SK-N-MC (cell line): Measurements from ENCODE around the gene SSC4D.
A peak's percentile ranks its signal among the peaks of the same experiment; 100 is the strongest.
"Not testable (repeated sequence)": the region's sequence is repeated elsewhere in the genome, so short reads cannot be mapped to it uniquely, and the experiment has no call there.

Experiments used
- DNase-seq: peaks from one replicate; pipeline ENCODE4 v3.0.0-alpha.2; 2011; ENCODE audit warnings: low read depth, low spot score
- H3K27ac ChIP-seq: fragments of 200-600 bp; sonication (generic); 2 replicates; pipeline ENCODE4 v1.5.1; 2016; ENCODE audit warnings: mixed run types
- H3K36me3 ChIP-seq: fragments of 200-600 bp; sonication (generic); 2 replicates; pipeline ENCODE4 v1.6.1; 2017; ENCODE audit warnings: antibody characterized with exemption, low read length, mixed read lengths; ENCODE audit not compliant: insufficient read depth
- H3K4me3 ChIP-seq: fragments of 200-600 bp; sonication (generic); 2 replicates; pipeline ENCODE4 v1.5.1; 2016
- H3K9ac ChIP-seq: fragments of 200-600 bp; sonication (generic); 2 replicates; pipeline ENCODE4 v1.8.0; 2017; ENCODE audit warnings: mixed run types, mixed read lengths; ENCODE audit not compliant: insufficient read length
- H3K9me3 ChIP-seq: fragments of 200-600 bp; sonication (generic); 2 replicates; pipeline ENCODE4 v1.6.1; 2017; ENCODE audit warnings: low read depth, mild to moderate bottlenecking, antibody characterized with exemption, low read length, moderate library complexity, mixed read lengths
- EZH2 ChIP-seq: fragments of 200-600 bp; sonication (generic); IDR thresholded peaks from one replicate; pipeline ENCODE4 v1.6.1; 2017; ENCODE audit warnings: antibody characterized with exemption
- FOXP2 ChIP-seq: optimal IDR thresholded peaks from 2 replicates; pipeline ENCODE3; 2011; ENCODE audit warnings: mild to moderate bottlenecking, moderate library complexity; ENCODE audit not compliant: insufficient read depth; ENCODE audit errors: extremely low read length, control extremely low read depth
- POLR2AphosphoS5 ChIP-seq: IDR thresholded peaks from 2 replicates; pipeline ENCODE4 v1.6.1; 2012; ENCODE audit warnings: mild to moderate bottlenecking, low read depth, low read length, borderline replicate concordance

Gene SSC4D

GRCh38 chr7:76377186-76377918 is 32.1 kb downstream of the SSC4D start:
- TF ChIP-seq POLR2AphosphoS5: no peak
- no peak for TF ChIP-seq EZH2
- no peak for DNase-seq
- H3K4me3 ChIP-seq: no peak overlapping the region

DNA sequence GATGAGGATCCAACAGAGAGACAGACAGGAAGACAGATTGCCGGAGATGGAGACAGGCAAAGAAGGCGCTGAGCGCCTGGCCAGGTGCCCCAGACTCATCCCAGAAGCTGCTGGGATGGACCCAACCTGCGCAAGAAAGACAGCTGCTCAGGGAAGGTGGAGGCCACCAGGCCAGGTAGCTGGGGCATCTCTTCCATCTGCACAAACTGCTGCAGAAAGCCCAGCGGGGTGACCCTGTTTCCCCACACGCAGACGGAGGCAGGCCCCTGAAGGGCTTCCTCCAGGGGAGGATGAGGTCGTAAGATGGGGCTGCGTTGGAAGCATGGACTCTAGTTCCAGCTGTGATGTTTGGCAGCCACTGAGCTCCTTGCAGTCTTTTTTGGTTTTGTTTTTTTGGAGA is 34.2 kb downstream of the SSC4D start:
- no peak overlapping the region for H3K27ac ChIP-seq
- H3K9ac ChIP-seq: no peak overlapping the region
- DNase-seq: no peak
- no peak for TF ChIP-seq FOXP2
- H3K36me3 ChIP-seq: no peaks in the 10 kb centered on the region
- no peaks in the 10 kb centered on the region for H3K9me3 ChIP-seq
- no peak overlapping the region for H3K4me3 ChIP-seq

More at GRCh38 chr7:76377186-76377918, 32.1 kb downstream of the SSC4D start:
- H3K36me3 ChIP-seq: no peaks in the 10 kb centered on the region
- no peak overlapping the region for H3K9ac ChIP-seq
- no peaks in the 10 kb centered on the region for H3K9me3 ChIP-seq
- H3K27ac ChIP-seq: no peak overlapping the region

DNA sequence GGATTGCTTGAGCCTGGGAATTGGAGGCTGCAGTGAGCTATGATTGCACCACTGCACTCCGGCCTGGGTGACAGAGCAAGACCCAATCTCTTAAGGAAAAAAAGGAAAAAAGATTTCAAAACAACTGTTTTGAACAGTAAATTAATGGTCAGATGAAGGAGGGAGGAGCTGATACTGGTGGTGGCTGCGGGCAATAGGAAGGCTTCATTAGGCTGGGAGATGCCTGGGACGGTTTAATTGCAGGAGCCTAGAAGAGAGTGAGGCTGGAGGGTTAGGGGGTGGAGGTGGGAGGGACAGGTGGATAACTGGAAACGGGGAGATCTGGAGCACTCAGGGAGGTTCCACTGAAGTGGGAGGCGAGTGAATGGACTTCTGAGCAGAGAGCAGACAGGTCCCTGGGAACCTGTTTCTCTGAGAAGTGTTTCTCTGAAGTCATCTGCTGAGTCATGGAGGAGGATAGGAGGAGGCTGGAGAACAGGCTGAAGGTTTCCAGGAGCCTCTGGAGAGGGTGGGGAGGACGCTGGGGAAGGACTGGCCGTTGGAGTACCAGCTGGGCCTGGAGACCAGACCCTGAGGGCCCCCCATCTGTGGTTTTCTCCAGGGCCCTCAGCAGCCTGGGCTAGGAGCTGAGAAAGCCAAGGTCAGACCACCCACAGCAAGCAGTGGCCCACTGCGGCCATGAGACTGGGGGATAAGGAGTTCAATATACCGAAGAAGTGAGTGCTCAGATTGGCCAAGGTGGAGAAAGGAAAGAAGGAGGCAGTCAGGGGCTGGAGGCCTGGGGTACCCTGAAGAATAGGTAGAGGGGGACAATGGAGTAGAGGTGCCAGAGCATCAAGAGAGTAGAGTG is 36.3 kb downstream of the SSC4D start:
- Histone ChIP-seq H3K27ac (no peak overlapping the region), H3K9ac (no peak overlapping the region), H3K9me3 (no peaks in the 10 kb centered on the region), H3K4me3 (no peak overlapping the region), H3K36me3 (no peaks in the 10 kb centered on the region)
- TF ChIP-seq EZH2 (no peak), POLR2AphosphoS5 (no peak), FOXP2 (no peak)
- no peak for DNase-seq

DNA sequence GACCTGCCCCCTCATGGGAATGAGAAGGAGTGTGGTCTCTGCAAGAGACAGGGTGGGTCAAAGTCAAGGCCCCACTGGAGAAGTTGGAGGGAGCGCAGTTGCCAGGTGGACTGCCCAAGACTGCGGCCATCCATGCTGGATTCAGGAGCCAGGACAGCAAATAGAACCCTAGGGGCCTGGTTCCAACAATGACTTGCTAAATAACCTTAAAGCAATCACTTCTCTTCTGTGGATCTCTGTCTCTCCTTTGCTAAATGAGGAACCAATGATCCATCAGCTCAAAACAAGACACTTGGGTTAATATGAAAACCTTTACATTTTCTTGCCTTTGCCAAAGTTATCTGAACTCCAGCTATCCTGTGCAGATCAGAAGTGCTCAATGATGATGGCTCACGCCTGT is 38.1 kb downstream of the SSC4D start:
- H3K27ac ChIP-seq: no peak overlapping the region
- TF ChIP-seq EZH2 (no peak), POLR2AphosphoS5 (no peak), FOXP2 (no peak)
- no peaks in the 10 kb centered on the region for H3K36me3 ChIP-seq
- no peaks in the 10 kb centered on the region for H3K9me3 ChIP-seq
- DNase-seq: no peak
- H3K9ac ChIP-seq: no peak overlapping the region
- no peak overlapping the region for H3K4me3 ChIP-seq

DNA sequence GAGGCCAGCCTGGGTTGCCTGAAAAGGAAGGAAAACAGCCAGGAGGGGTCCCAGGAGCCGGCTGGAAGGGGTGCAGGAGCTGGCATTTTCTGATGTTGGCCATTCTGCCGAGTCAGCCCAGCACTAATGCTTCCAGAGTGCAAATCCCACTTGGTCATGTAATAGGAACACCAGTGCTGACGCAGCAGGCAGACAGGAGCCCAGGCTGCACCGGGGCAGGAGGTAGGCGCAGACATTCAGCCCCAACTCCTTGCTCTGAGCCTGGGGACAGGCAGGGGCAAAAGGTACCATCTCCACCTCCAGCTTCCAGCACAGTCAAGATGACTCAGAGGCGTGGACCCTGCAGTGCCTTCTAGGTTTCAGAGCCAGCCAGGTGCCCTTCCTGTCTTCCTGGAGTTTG is 40.5 kb downstream of the SSC4D start:
- TF ChIP-seq POLR2AphosphoS5 (no peak), EZH2 (no peak), FOXP2 (no peak)
- no peak overlapping the region for H3K27ac ChIP-seq
- no peak for DNase-seq
- no peak overlapping the region for H3K9ac ChIP-seq
- no peak overlapping the region for H3K4me3 ChIP-seq
- H3K36me3 ChIP-seq: no peaks in the 10 kb centered on the region
- H3K9me3 ChIP-seq: no peaks in the 10 kb centered on the region

GRCh38 chr7:76368190-76368589 is 41.3 kb downstream of the SSC4D start:
- no peak for TF ChIP-seq POLR2AphosphoS5
- no peak for TF ChIP-seq FOXP2
- no peak for TF ChIP-seq EZH2
- no peaks in the 10 kb centered on the region for H3K9me3 ChIP-seq
- H3K4me3 ChIP-seq: no peak overlapping the region
- no peak for DNase-seq
- H3K36me3 ChIP-seq: no peaks in the 10 kb centered on the region
- no peak overlapping the region for H3K9ac ChIP-seq
- no peak overlapping the region for H3K27ac ChIP-seq

GRCh38 chr7:76364198-76364584 is 45.3 kb downstream of the SSC4D start:
- no peak for DNase-seq
- Histone ChIP-seq H3K27ac (peak overlapping the region; percentile 56; the same call in 1 of the 2 replicates), H3K9ac (no peak overlapping the region), H3K36me3 (no peaks in the 10 kb centered on the region), H3K4me3 (no peak overlapping the region), H3K9me3 (no peaks in the 10 kb centered on the region)
- TF ChIP-seq FOXP2 (no peak), EZH2 (no peak), POLR2AphosphoS5 (no peak)

DNA sequence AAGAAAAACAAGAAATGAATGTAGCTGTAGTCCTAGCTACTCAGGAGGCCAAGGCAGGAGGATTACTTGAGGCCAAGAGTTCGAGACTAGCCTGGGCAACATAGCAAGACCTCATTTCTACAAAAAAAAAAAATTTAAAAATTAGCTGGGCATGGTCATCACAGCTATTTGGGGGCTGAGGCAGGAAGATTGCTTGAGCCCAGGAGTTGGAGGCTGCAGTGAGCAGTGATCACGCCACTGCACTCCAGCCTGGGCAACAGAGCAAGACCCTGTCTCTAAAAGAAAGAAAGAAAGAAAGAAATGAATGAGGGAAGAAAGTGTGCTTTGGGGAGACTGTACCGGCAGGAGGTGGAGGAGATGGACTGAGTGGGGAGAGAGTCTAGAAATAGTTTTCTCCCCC is 45.7 kb downstream of the SSC4D start:
- H3K4me3 ChIP-seq, H3K9me3 ChIP-seq, DNase-seq, H3K36me3 ChIP-seq, H3K27ac ChIP-seq, H3K9ac ChIP-seq: not testable (repeated sequence)
